B cell (primary cell): Measurements from ENCODE around the gene RGS3. TPM values are rescaled to one million over a fixed set of nuclear protein-coding genes. Genes with fewer than 3 reads are reported as not detected.

Source experiments
- ATAC-seq: fragments of 200-7000 bp; cut with Tn5 transposase; one replicate; pipeline ENCODE4 v1.10.0; 2021; ENCODE audit warnings: low read depth, mild to moderate bottlenecking, moderate number of reproducible peaks, moderate library complexity
- CTCF ChIA-PET: fragments of 350-600 bp; sonication (Branson Sonifier 250); formaldehyde crosslinking; loops from one replicate; lab custom pipeline; 2021; ENCODE audit warnings: antibody characterized with exemption, inconsistent platforms; lab: Charles Lee
- POLR2A ChIA-PET: fragments of 350-600 bp; sonication (Branson Sonifier 250); formaldehyde crosslinking; loops from one replicate; lab custom pipeline; 2021; ENCODE audit warnings: antibody characterized with exemption; lab: Charles Lee
- DNase-seq: peaks from one replicate; pipeline ENCODE4 v3.0.0; 2013
- H2AFZ ChIP-seq: 2 replicates; pipeline ENCODE4 v1.6.1; 2012; ENCODE audit warnings: mild to moderate bottlenecking, low read depth, low read length; ENCODE audit not compliant: insufficient read depth, poor library complexity, severe bottlenecking
- H3K27ac ChIP-seq, 2 donors: 1 replicate in 1 of 2; 2 replicates in 1 of 2; pipeline ENCODE4 v1.5.1; 2012 to 2013; ENCODE audit warnings: low read length in 2 of 2, mild to moderate bottlenecking in 2 of 2, moderate library complexity in 1 of 2
- H3K27me3 ChIP-seq, 4 experiments: fragments of 200-600 bp in 1 of 4; sonication (generic) in 1 of 4; replicated peaks in 1 of 4; 1 replicate in 2 of 4; 2 replicates in 2 of 4; pipeline versions ENCODE4 v1.6.1 to v1.7.0; 2013 to 2016; ENCODE audit warnings: low read length in 3 of 4, mild to moderate bottlenecking in 2 of 4, mixed read lengths in 1 of 4, moderate library complexity in 1 of 4; ENCODE audit not compliant: insufficient read depth in 4 of 4, control insufficient read depth in 3 of 4; ENCODE audit errors: control extremely low read depth in 1 of 4
- H3K36me3 ChIP-seq, 2 experiments: replicated peaks in 1 of 2; 1 replicate in 1 of 2; 2 replicates in 1 of 2; pipeline versions ENCODE4 v1.6.1 to v1.7.1; 2013; ENCODE audit warnings: low read length in 1 of 2; ENCODE audit not compliant: insufficient read depth in 2 of 2, control insufficient read depth in 1 of 2; ENCODE audit errors: control extremely low read depth in 1 of 2, extremely low read depth in 1 of 2
- H3K4me1 ChIP-seq, 2 donors: fragments of 200-600 bp in 1 of 2; sonication (generic) in 1 of 2; 1 replicate in 1 of 2; 2 replicates in 1 of 2; pipeline versions ENCODE4 v1.5.1 to v1.6.1; 2013 to 2017; ENCODE audit warnings: low read length in 2 of 2; ENCODE audit not compliant: control insufficient read depth in 2 of 2, insufficient read depth in 2 of 2
- H3K4me2 ChIP-seq: replicated peaks from 2 replicates; pipeline ENCODE3; 2012; ENCODE audit warnings: mild to moderate bottlenecking, low read depth, low read length; ENCODE audit not compliant: poor library complexity, severe bottlenecking
- H3K4me3 ChIP-seq, 5 experiments: fragments of 200-600 bp in 1 of 5; sonication (generic) in 1 of 5; 1 replicate in 3 of 5; 2 replicates in 2 of 5; pipeline versions ENCODE4 v1.5.1 to v1.7.0; 2011 to 2016; ENCODE audit warnings: low read length in 4 of 5, mild to moderate bottlenecking in 4 of 5, low read depth in 2 of 5, control low read depth in 1 of 5, moderate library complexity in 1 of 5; ENCODE audit not compliant: insufficient read depth in 1 of 5; ENCODE audit errors: control extremely low read depth in 1 of 5, extremely low read depth in 1 of 5
- H3K79me2 ChIP-seq: fragments of 200-600 bp; sonication (generic); one replicate; pipeline ENCODE4 v1.6.0; 2016; ENCODE audit warnings: low read length; ENCODE audit not compliant: control insufficient read depth, insufficient read depth
- H3K9ac ChIP-seq: fragments of 200-600 bp; sonication (generic); 2 replicates; pipeline ENCODE4 v1.6.1; 2017; ENCODE audit warnings: mild to moderate bottlenecking, low read length, moderate library complexity
- H3K9me3 ChIP-seq, 3 donors: one replicate each; pipeline versions ENCODE4 v1.6.1 to v1.7.1; 2013; ENCODE audit warnings: low read length in 2 of 3; ENCODE audit not compliant: control insufficient read depth in 2 of 3, insufficient read depth in 1 of 3; ENCODE audit errors: control extremely low read depth in 1 of 3
- H4K20me1 ChIP-seq: 2 replicates; pipeline ENCODE4 v1.6.0; 2012; ENCODE audit warnings: mild to moderate bottlenecking, low read length; ENCODE audit not compliant: insufficient read depth, control insufficient read depth, poor library complexity, severe bottlenecking
- H3K27ac Mint-ChIP-seq: one replicate; pipeline ENCODE4 v1.8.0; 2021; ENCODE audit warnings: mixed read lengths
- H3K27me3 Mint-ChIP-seq: one replicate; pipeline ENCODE4 v1.8.0; 2021; ENCODE audit warnings: mixed read lengths
- H3K4me1 Mint-ChIP-seq: one replicate; pipeline ENCODE4 v1.8.0; 2021; ENCODE audit warnings: mixed read lengths
- H3K4me3 Mint-ChIP-seq: one replicate; pipeline ENCODE4 v1.8.0; 2021; ENCODE audit warnings: mixed read lengths
- H3K9me3 Mint-ChIP-seq: one replicate; pipeline ENCODE4 v1.8.0; 2022; ENCODE audit warnings: mixed read lengths; ENCODE audit not compliant: insufficient read depth
- EZH2 ChIP-seq: IDR thresholded peaks from 2 replicates; pipeline ENCODE4 v1.6.1; 2012; ENCODE audit warnings: borderline replicate concordance, low read depth, mild to moderate bottlenecking, moderate library complexity, low read length; ENCODE audit not compliant: insufficient read depth, poor library complexity, severe bottlenecking
- whole genome bisulfite sequencing: methylation state at CpG from one replicate; pipeline ENCODE4 v1.1.5; 2013; ENCODE audit warnings: missing lambda C conversion rate; ENCODE audit not compliant: insufficient coverage; 5-methylcytosine and 5-hydroxymethylcytosine counted together
- intact Hi-C: fragments of 100-400 bp; cut with micrococcal nuclease; formaldehyde crosslinking; loops from one replicate; pipeline ENCODE4 v1.10.0; 2022
- polyA plus RNA-seq: library from polyadenylated mRNA; depleted of rRNA; stranded (reverse); fragments of >200 nt; gene quantifications from 2 replicates; pipeline ENCODE4 v1.2.3, GENCODE V29; 2012
- total RNA-seq, 2 donors: library from RNA; stranded (reverse); fragments of 120-200 nt in 1 of 2; gene quantifications; 1 replicate in 1 of 2; 2 replicates in 1 of 2; pipeline versions ENCODE4 v1.2.3 to v1.2.4, GENCODE V29; 2013 to 2022
- TF ChIP-seq, protein P1 (sequence below): fragments of 200-600 bp; IDR thresholded peaks from one replicate; pipeline ENCODE4 v1.8.0; 2022; ENCODE audit warnings: antibody characterized with exemption, mild to moderate bottlenecking

The RGS3 gene
- total and polyA plus RNA-seq, 2 donors (not counting 1 experiment from before 2014, with no cell fraction given), result 12.0 to 15.6 TPM

DNA sequence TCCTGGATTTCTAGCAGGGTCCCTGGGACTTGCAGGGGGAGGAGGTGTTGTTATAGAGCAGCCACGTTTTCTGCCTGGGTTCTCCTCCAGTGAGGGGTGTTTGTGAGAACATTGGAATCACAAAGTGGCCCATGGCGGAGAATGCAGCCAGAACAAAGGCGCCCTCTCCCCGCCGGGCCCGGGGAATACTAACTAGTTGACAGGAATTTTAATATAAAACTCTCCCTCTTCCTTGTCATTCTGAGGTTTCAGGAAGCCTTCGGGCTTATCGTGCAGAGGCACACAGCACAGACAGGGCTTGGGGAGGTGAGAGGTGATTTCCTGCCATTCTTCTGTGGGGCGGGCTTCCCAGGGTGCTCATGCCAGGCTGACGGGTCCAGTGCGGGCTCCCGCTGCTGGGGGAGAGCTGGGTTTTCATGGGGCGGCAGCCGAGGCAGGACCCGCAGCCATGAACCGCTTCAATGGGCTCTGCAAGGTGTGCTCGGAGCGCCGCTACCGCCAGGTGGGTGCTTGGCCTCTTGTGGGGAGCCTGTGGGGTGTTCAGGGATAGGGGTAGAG, 37.7 kb downstream of the RGS3 start:
- no peak overlapping the region for H3K27ac Mint-ChIP-seq
- Histone ChIP-seq H3K9me3 (no peaks in the 10 kb centered on the region), H3K27me3 (no peaks in the 10 kb centered on the region), H3K4me1 (peaks cover 0 to 5% of the 10 kb centered on the region in 2 donors), H3K4me3 (no peak overlapping the region), H3K27ac (no peak overlapping the region), H3K36me3 (no peaks in the 10 kb centered on the region), H2AFZ (no peak overlapping the region), H3K79me2 (no peaks in the 10 kb centered on the region), H3K4me2 (no peak overlapping the region), H3K9ac (no peak overlapping the region), H4K20me1 (no peaks in the 10 kb centered on the region)
- TF ChIP-seq, protein P1, sequence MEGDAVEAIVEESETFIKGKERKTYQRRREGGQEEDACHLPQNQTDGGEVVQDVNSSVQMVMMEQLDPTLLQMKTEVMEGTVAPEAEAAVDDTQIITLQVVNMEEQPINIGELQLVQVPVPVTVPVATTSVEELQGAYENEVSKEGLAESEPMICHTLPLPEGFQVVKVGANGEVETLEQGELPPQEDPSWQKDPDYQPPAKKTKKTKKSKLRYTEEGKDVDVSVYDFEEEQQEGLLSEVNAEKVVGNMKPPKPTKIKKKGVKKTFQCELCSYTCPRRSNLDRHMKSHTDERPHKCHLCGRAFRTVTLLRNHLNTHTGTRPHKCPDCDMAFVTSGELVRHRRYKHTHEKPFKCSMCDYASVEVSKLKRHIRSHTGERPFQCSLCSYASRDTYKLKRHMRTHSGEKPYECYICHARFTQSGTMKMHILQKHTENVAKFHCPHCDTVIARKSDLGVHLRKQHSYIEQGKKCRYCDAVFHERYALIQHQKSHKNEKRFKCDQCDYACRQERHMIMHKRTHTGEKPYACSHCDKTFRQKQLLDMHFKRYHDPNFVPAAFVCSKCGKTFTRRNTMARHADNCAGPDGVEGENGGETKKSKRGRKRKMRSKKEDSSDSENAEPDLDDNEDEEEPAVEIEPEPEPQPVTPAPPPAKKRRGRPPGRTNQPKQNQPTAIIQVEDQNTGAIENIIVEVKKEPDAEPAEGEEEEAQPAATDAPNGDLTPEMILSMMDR, result no peak
- no peak for TF ChIP-seq EZH2
- H3K27me3 Mint-ChIP-seq, result no peaks in the 10 kb centered on the region
- ChIA-PET CTCF (no interaction called here), POLR2A (no interaction called here)
- no peak for DNase-seq
- ATAC-seq, result no peak
- peaks cover 7% of the 10 kb centered on the region for H3K4me1 Mint-ChIP-seq
- 98% methylated on average over 13 of the region's 20 CpGs for WGBS
- no peaks in the 10 kb centered on the region for H3K9me3 Mint-ChIP-seq
- intact Hi-C loops, result no loop called here
- H3K4me3 Mint-ChIP-seq, result no peak overlapping the region

DNA sequence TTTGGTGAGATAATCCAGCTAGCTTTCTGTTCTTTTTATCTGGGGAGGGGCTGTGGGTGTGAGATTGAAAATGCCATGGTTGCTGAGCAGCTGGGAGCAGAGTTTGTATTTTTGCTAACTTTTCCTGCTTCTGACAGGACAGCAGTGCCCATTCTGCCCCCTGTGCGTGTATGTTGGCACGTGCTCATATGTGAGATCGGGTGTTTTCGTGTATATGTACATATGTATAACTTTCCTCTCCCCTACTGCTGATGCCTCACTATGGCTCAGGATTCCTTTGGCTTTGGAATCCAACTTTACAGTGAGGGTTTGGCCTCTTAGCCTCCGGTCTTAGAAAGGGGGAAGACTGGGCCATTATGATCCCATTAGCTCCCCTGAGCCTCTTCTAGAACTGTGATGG, 38.3 kb downstream of the RGS3 start:
- peaks cover 0 to 5% of the 10 kb centered on the region in 2 donors for H3K4me1 ChIP-seq
- H3K4me3 ChIP-seq, result no peak overlapping the region
- H3K36me3 ChIP-seq, result no peaks in the 10 kb centered on the region
- H3K4me2 ChIP-seq, result no peak overlapping the region
- Mint-ChIP-seq H3K4me1 (peaks cover 7% of the 10 kb centered on the region), H3K27me3 (no peaks in the 10 kb centered on the region), H3K9me3 (no peaks in the 10 kb centered on the region), H3K4me3 (no peak overlapping the region), H3K27ac (no peak overlapping the region)
- H4K20me1 ChIP-seq, result no peaks in the 10 kb centered on the region
- intact Hi-C loops, result no loop called here
- no peaks in the 10 kb centered on the region for H3K79me2 ChIP-seq
- no peak for ATAC-seq
- no peak overlapping the region for H2AFZ ChIP-seq
- H3K9ac ChIP-seq, result no peak overlapping the region
- no peak overlapping the region for H3K27ac ChIP-seq
- ChIA-PET POLR2A (no interaction called here), CTCF (interaction anchor here (2.7 kb wide), 1 partner anchor 80 kb away, joined by 8 read pairs; no protein-coding TSS in a partner anchor)
- no peaks in the 10 kb centered on the region for H3K9me3 ChIP-seq
- no peak for DNase-seq
- WGBS, result no CpG with 5 or more reads among the region's 5 CpGs
- no peaks in the 10 kb centered on the region for H3K27me3 ChIP-seq
- TF ChIP-seq EZH2, result no peak
- TF ChIP-seq, protein P1, result no peak
